ENCODE data around the gene ATP5PD.
"Not testable (repeated sequence)": the region's sequence is repeated elsewhere in the genome, so short reads cannot be mapped to it uniquely, and the experiment has no call there.

ATP5PD gene

GRCh38 chr17:75047398-75048098 is 779 bp upstream of the ATP5PD start:
- TF ChIP-seq CTCF (IDR thresholded peaks at IDR 0.05): no peak
- Mint-ChIP-seq H3K4me3 (peak overlapping the region; percentile 96), H3K36me3 (ENCODE audit: low read depth) (peaks cover 25% of the 10 kb centered on the region), H3K4me1 (peaks cover 44% of the 10 kb centered on the region), H3K27ac (peak overlapping the region; percentile 3), H3K27me3 (ENCODE audit: low read depth, poor library complexity) (peaks cover 11% of the 10 kb centered on the region), H3K9me3 (no peaks in the 10 kb centered on the region)
- DNase-seq: peak; percentile 58

- Mint-ChIP-seq H3K36me3 (ENCODE audit: low read depth) (peaks cover 25% of the 10 kb centered on the region), H3K27ac (peak overlapping the region; percentile 21), H3K4me1 (peaks cover 44% of the 10 kb centered on the region), H3K27me3 (ENCODE audit: low read depth, poor library complexity) (peaks cover 11% of the 10 kb centered on the region), H3K4me3 (peak overlapping the region; percentile 96)
- not testable (repeated sequence) for DNase-seq, H3K9me3 Mint-ChIP-seq
Measured at GRCh38 chr17:75045946-75046406, 793 bp downstream of the ATP5PD start.

- no peak overlapping the region for H3K27ac Mint-ChIP-seq
- H3K4me1 Mint-ChIP-seq: peaks cover 43% of the 10 kb centered on the region
- no peaks in the 10 kb centered on the region for H3K9me3 Mint-ChIP-seq
- H3K27me3 Mint-ChIP-seq (ENCODE audit: low read depth, poor library complexity): peaks cover 11% of the 10 kb centered on the region
- DNase-seq: no peak
- H3K36me3 Mint-ChIP-seq (ENCODE audit: low read depth): peaks cover 30% of the 10 kb centered on the region
- H3K4me3 Mint-ChIP-seq: peak overlapping the region; percentile 96
- no peak for TF ChIP-seq CTCF (IDR thresholded peaks at IDR 0.05)
Measured at GRCh38 chr17:75044716-75045115, 2.1 kb downstream of the ATP5PD start.

- Mint-ChIP-seq H3K4me1 (peaks cover 34% of the 10 kb centered on the region), H3K27me3 (ENCODE audit: low read depth, poor library complexity) (peaks cover 11% of the 10 kb centered on the region), H3K36me3 (ENCODE audit: low read depth) (peaks cover 28% of the 10 kb centered on the region)
- not testable (repeated sequence) for H3K27ac Mint-ChIP-seq, H3K4me3 Mint-ChIP-seq, H3K9me3 Mint-ChIP-seq, DNase-seq
Measured at GRCh38 chr17:75043789-75044188, 3.0 kb downstream of the ATP5PD start.

- no peak for TF ChIP-seq CTCF (IDR thresholded peaks at IDR 0.05)
- Mint-ChIP-seq H3K27me3 (ENCODE audit: low read depth, poor library complexity) (peaks cover 11% of the 10 kb centered on the region), H3K9me3 (no peaks in the 10 kb centered on the region), H3K4me3 (no peak overlapping the region), H3K36me3 (ENCODE audit: low read depth) (peaks cover 34% of the 10 kb centered on the region), H3K4me1 (peaks cover 23% of the 10 kb centered on the region), H3K27ac (no peak overlapping the region)
- no peak for DNase-seq
Measured at GRCh38 chr17:75041656-75042280, 5.0 kb downstream of the ATP5PD start.

GRCh38 chr17:75039238-75039637 is 7.5 kb downstream of the ATP5PD start:
- no peak for DNase-seq
- TF ChIP-seq CTCF (IDR thresholded peaks at IDR 0.05): no peak

More at GRCh38 chr17:75039238-75039637, 7.5 kb downstream of the ATP5PD start:
- Mint-ChIP-seq H3K27ac (no peak overlapping the region), H3K4me1 (peaks cover 7% of the 10 kb centered on the region), H3K9me3 (peaks cover 6% of the 10 kb centered on the region), H3K27me3 (ENCODE audit: low read depth, poor library complexity) (peaks cover 14% of the 10 kb centered on the region), H3K4me3 (no peak overlapping the region), H3K36me3 (ENCODE audit: low read depth) (peaks cover 34% of the 10 kb centered on the region)
